ENCODE results near the gene CD6. TPM values are rescaled to one million over a fixed set of nuclear protein-coding genes. Genes with fewer than 3 reads are reported as not detected.

CD6 gene
- polyA plus RNA-seq, 2 of the 4 experiments (the other 2 are of a cell fraction): 0.06 TPM

DNA sequence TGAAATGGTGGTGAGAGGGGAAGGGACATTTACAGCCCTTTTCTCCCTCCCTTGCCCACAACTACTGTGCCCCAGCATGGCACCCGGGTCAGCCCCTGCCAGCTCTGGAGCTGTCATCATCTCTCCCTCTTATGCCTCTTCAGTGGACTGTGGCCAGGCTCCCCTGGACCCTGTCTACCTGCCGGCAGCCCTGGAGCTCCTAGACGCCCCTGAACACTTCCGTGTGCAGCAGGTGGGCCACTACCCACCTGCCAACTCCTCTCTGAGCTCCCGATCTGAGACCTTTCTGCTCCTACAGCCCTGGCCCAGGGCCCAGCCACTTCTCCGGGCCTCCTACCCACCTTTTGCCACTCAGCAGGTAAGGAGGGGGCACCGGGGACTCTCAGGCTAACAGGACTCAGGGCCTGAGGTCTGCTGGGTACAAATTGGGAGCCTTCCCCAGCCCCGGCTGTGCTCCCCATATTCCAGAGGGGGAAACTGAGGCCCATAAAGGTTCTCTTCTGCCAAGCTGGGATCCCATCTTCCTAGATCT is 44.4 kb upstream of the CD6 start:
- H3K4me1 ChIP-seq: peaks cover 20% of the 10 kb centered on the region
- POLR2A ChIA-PET: no interaction called here
- no peak for ATAC-seq
- no peak overlapping the region for H3K4me3 ChIP-seq
- FAIRE-seq: no peak
- no peak overlapping the region for H3K27ac ChIP-seq
- no peak overlapping the region for H3K4me2 ChIP-seq
- 95% methylated on average over 6 of the region's 8 CpGs for WGBS (ENCODE audit: missing lambda C conversion rate)
- no peaks in the 10 kb centered on the region for H3K9me3 ChIP-seq
- CTCF ChIA-PET: interaction anchor here (1.0 to 3.1 kb wide), 8 partner anchors 8 to 247 kb away, joined by 3 to 11 read pairs (median 4); no protein-coding TSS in a partner anchor
- DNase-seq (ENCODE audit: low read depth in 1 of 2, low spot score in 1 of 2): no peak
- no peak for TF ChIP-seq CHD4 (IDR thresholded peaks at IDR 0.05; ENCODE audit: borderline replicate concordance)
- TF ChIP-seq, protein P1, sequence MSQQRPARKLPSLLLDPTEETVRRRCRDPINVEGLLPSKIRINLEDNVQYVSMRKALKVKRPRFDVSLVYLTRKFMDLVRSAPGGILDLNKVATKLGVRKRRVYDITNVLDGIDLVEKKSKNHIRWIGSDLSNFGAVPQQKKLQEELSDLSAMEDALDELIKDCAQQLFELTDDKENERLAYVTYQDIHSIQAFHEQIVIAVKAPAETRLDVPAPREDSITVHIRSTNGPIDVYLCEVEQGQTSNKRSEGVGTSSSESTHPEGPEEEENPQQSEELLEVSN (IDR thresholded peaks at IDR 0.05; ENCODE audit: borderline replicate concordance, low read depth): no peak
- no peak for TF ChIP-seq FOSL2 (IDR thresholded peaks at IDR 0.05)
- no peak for TF ChIP-seq FOSL2 (CRISPR knock-in tag; IDR thresholded peaks at IDR 0.05)

DNA sequence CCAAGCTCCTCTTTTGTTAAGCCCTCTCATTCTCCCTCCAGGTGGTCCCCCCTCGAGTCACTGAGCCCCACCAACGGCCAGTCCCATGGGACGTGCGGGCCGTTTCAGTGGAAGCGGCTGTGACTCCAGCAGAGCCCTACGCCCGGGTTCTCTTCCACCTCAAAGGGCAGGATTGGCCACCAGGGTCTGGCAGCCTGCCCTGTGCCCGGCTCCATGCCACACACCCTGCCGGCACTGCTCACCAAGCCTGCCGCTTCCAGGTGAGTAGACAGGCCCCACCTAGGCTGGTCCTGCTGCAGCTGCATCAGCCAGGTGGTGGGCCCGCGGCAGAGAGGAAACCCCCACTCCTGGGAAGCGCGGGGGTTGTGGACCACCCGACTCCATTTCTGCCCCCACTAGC is 43.9 kb upstream of the CD6 start:
- Histone ChIP-seq H3K27ac (no peak overlapping the region), H3K4me2 (no peak overlapping the region), H3K4me1 (peaks cover 20% of the 10 kb centered on the region), H3K9me3 (no peaks in the 10 kb centered on the region), H3K4me3 (no peak overlapping the region)
- no peak for FAIRE-seq
- 90% methylated on average over 15 of the region's 16 CpGs for WGBS (ENCODE audit: missing lambda C conversion rate)
- no peak for ATAC-seq
- no peak for DNase-seq (ENCODE audit: low read depth in 1 of 2, low spot score in 1 of 2)
- POLR2A ChIA-PET: no interaction called here
- no peak for TF ChIP-seq PHF8 (IDR thresholded peaks at IDR 0.05; ENCODE audit: borderline replicate concordance, low read depth)
- no peak for TF ChIP-seq HDAC2 (IDR thresholded peaks at IDR 0.05)
- TF ChIP-seq TFCP2L1 (CRISPR knock-in tag; IDR thresholded peaks at IDR 0.05): no peak
- no peak for TF ChIP-seq ZNF302 (CRISPR knock-in tag; IDR thresholded peaks at IDR 0.05)
- no peak for TF ChIP-seq HEYL (CRISPR knock-in tag; IDR thresholded peaks at IDR 0.05)
- no peak for TF ChIP-seq ESRRA (IDR thresholded peaks at IDR 0.05; ENCODE audit: borderline replicate concordance, low read length)
- TF ChIP-seq KDM5A (IDR thresholded peaks at IDR 0.05): no peak
- no peak for TF ChIP-seq RAD21 (conservative IDR thresholded peaks at IDR 0.05 in 1 of 2, IDR thresholded peaks at IDR 0.05 in 1 of 2)
- TF ChIP-seq SMC3 (IDR thresholded peaks at IDR 0.05): no peak
- TF ChIP-seq, protein P2, sequence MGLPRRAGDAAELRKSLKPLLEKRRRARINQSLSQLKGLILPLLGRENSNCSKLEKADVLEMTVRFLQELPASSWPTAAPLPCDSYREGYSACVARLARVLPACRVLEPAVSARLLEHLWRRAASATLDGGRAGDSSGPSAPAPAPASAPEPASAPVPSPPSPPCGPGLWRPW (IDR thresholded peaks at IDR 0.05): no peak
- TF ChIP-seq RNF2 (IDR thresholded peaks at IDR 0.05; ENCODE audit: borderline replicate concordance, low read depth): no peak
- TF ChIP-seq POLR2A (IDR thresholded peaks at IDR 0.05; ENCODE audit: low read length): no peak
- TF ChIP-seq JUNB (IDR thresholded peaks at IDR 0.05): no peak
- TF ChIP-seq TP53 (CRISPR knock-in tag; IDR thresholded peaks at IDR 0.05): no peak
- TF ChIP-seq NFE2L2 (conservative IDR thresholded peaks at IDR 0.05; ENCODE audit: low read length): no peak
- no peak for TF ChIP-seq POLR2AphosphoS2 (conservative IDR thresholded peaks at IDR 0.05; ENCODE audit: low read length)
- no peak for TF ChIP-seq ZC3H11A (IDR thresholded peaks at IDR 0.05)
- no peak for TF ChIP-seq HOXA7 (CRISPR knock-in tag; IDR thresholded peaks at IDR 0.05)
- CTCF ChIA-PET: interaction anchor here (1.1 to 3.1 kb wide), 7 partner anchors 9 to 247 kb away, joined by 3 to 11 read pairs (median 4); no protein-coding TSS in a partner anchor

DNA sequence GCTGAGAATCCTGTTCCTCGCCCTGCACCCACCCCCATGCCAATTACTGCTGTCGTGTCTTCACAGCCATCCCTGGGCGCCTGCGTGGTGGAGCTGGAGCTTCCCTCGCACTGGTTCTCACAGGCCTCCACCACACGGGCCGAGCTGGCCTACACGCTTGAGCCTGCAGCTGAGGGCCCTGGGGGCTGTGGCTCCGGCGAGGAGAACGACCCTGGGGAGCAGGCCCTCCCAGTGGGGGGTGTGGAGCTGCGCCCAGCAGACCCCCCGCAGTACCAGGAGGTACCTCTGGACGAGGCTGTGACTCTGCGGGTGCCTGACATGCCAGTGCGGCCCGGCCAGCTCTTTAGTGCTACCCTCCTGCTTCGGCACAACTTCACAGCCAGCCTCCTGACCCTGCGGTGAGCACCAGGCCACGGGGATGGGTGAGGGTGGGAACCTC is 42.9 kb upstream of the CD6 start:
- no peak overlapping the region for H3K4me3 ChIP-seq
- peaks cover 18% of the 10 kb centered on the region for H3K4me1 ChIP-seq
- FAIRE-seq: no peak
- no peaks in the 10 kb centered on the region for H3K9me3 ChIP-seq
- no peak overlapping the region for H3K4me2 ChIP-seq
- ChIA-PET POLR2A (no interaction called here), CTCF (interaction anchor here (0.8 to 3.1 kb wide), 7 partner anchors 13 to 246 kb away, joined by 3 to 11 read pairs (median 3); no protein-coding TSS in a partner anchor)
- no peak for DNase-seq (ENCODE audit: low read depth in 1 of 2, low spot score in 1 of 2)
- WGBS (ENCODE audit: missing lambda C conversion rate): 89% methylated on average over 13 of the region's 20 CpGs
- ATAC-seq: no peak
- H3K27ac ChIP-seq: no peak overlapping the region
- TF ChIP-seq, protein P3, sequence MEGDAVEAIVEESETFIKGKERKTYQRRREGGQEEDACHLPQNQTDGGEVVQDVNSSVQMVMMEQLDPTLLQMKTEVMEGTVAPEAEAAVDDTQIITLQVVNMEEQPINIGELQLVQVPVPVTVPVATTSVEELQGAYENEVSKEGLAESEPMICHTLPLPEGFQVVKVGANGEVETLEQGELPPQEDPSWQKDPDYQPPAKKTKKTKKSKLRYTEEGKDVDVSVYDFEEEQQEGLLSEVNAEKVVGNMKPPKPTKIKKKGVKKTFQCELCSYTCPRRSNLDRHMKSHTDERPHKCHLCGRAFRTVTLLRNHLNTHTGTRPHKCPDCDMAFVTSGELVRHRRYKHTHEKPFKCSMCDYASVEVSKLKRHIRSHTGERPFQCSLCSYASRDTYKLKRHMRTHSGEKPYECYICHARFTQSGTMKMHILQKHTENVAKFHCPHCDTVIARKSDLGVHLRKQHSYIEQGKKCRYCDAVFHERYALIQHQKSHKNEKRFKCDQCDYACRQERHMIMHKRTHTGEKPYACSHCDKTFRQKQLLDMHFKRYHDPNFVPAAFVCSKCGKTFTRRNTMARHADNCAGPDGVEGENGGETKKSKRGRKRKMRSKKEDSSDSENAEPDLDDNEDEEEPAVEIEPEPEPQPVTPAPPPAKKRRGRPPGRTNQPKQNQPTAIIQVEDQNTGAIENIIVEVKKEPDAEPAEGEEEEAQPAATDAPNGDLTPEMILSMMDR (IDR thresholded peaks at IDR 0.05): no peak
- TF ChIP-seq HEYL (CRISPR knock-in tag; IDR thresholded peaks at IDR 0.05) (no peak), TFCP2L1 (CRISPR knock-in tag; IDR thresholded peaks at IDR 0.05) (no peak), NFE2L2 (conservative IDR thresholded peaks at IDR 0.05; ENCODE audit: low read length) (no peak), ZNF302 (CRISPR knock-in tag; IDR thresholded peaks at IDR 0.05) (no peak), FOXS1 (CRISPR knock-in tag; IDR thresholded peaks at IDR 0.05) (no peak), ZC3H11A (IDR thresholded peaks at IDR 0.05) (no peak), HDAC2 (IDR thresholded peaks at IDR 0.05) (no peak), CEBPB (IDR thresholded peaks at IDR 0.05) (no peak), ZFP36 (IDR thresholded peaks at IDR 0.05; ENCODE audit: borderline replicate concordance, partially characterized antibody) (no peak)
- TF ChIP-seq, protein P4, sequence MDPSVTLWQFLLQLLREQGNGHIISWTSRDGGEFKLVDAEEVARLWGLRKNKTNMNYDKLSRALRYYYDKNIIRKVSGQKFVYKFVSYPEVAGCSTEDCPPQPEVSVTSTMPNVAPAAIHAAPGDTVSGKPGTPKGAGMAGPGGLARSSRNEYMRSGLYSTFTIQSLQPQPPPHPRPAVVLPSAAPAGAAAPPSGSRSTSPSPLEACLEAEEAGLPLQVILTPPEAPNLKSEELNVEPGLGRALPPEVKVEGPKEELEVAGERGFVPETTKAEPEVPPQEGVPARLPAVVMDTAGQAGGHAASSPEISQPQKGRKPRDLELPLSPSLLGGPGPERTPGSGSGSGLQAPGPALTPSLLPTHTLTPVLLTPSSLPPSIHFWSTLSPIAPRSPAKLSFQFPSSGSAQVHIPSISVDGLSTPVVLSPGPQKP (IDR thresholded peaks at IDR 0.05; ENCODE audit: low read depth, low read length): no peak
- TF ChIP-seq, protein P5, sequence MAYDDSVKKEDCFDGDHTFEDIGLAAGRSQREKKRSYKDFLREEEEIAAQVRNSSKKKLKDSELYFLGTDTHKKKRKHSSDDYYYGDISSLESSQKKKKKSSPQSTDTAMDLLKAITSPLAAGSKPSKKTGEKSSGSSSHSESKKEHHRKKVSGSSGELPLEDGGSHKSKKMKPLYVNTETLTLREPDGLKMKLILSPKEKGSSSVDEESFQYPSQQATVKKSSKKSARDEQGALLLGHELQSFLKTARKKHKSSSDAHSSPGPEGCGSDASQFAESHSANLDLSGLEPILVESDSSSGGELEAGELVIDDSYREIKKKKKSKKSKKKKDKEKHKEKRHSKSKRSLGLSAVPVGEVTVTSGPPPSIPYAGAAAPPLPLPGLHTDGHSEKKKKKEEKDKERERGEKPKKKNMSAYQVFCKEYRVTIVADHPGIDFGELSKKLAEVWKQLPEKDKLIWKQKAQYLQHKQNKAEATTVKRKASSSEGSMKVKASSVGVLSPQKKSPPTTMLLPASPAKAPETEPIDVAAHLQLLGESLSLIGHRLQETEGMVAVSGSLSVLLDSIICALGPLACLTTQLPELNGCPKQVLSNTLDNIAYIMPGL (CRISPR knock-in tag; IDR thresholded peaks at IDR 0.05; ENCODE audit: borderline replicate concordance): no peak
